ENCODE results near the gene WSCD2. TPM values are rescaled to one million over a fixed set of nuclear protein-coding genes. Genes with fewer than 3 reads are reported as not detected.

Gene WSCD2
- total RNA-seq, 3 donors from 2014 or later, result 0.53 to 2.0 (median 0.72) TPM

DNA sequence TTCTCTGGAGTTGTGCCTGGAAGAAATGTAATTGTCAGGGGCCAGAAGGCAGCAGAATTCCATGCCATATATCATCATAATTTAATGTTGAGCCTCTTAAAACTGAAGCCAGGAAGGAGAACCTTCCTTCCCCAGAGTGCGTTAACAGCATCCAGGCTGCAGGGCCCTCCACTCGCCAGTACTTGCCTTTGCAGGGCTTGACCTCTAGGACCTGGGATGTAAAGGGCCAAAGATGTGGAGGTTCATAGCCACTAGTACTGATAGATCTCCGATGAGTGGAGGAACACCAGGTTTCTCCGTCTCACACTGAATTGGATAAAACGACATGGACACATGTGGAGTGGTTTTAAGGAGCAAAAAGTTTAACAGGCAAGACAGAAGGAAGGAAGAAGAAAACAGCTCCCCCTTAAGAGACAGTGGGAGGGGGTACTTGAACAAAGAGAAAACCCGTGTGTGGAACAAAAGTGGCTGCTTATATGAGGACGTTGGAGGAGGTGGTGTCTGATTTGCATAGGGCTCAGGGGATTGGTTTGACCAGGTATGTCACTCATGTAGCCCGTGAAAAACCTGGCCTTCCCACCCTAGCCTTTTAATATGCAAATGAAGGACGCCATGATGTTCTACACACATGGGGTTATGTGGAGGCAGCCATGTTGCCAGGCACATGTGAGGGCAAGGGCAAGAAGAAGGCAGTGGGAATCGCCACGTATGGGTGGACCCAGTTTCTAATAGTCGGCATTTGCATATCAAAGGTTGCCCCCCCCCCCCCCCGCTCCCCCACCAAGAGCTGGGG is 38.8 kb upstream of the WSCD2 start:
- intact Hi-C loops (cut with DNase I, micrococcal nuclease), result no loop called here
- DNase-seq (no peak), ATAC-seq (no peak)
- H3K4me1 ChIP-seq (ENCODE audit: low read depth), result no peaks in the 10 kb centered on the region
- TF ChIP-seq, protein P1, sequence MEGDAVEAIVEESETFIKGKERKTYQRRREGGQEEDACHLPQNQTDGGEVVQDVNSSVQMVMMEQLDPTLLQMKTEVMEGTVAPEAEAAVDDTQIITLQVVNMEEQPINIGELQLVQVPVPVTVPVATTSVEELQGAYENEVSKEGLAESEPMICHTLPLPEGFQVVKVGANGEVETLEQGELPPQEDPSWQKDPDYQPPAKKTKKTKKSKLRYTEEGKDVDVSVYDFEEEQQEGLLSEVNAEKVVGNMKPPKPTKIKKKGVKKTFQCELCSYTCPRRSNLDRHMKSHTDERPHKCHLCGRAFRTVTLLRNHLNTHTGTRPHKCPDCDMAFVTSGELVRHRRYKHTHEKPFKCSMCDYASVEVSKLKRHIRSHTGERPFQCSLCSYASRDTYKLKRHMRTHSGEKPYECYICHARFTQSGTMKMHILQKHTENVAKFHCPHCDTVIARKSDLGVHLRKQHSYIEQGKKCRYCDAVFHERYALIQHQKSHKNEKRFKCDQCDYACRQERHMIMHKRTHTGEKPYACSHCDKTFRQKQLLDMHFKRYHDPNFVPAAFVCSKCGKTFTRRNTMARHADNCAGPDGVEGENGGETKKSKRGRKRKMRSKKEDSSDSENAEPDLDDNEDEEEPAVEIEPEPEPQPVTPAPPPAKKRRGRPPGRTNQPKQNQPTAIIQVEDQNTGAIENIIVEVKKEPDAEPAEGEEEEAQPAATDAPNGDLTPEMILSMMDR (IDR thresholded peaks at IDR 0.05), result no peak
- peaks cover 3% of the 10 kb centered on the region for H3K9me3 ChIP-seq
- H3K4me3 ChIP-seq, result no peak overlapping the region
- H3K36me3 ChIP-seq (ENCODE audit: low read depth), result no peaks in the 10 kb centered on the region

DNA sequence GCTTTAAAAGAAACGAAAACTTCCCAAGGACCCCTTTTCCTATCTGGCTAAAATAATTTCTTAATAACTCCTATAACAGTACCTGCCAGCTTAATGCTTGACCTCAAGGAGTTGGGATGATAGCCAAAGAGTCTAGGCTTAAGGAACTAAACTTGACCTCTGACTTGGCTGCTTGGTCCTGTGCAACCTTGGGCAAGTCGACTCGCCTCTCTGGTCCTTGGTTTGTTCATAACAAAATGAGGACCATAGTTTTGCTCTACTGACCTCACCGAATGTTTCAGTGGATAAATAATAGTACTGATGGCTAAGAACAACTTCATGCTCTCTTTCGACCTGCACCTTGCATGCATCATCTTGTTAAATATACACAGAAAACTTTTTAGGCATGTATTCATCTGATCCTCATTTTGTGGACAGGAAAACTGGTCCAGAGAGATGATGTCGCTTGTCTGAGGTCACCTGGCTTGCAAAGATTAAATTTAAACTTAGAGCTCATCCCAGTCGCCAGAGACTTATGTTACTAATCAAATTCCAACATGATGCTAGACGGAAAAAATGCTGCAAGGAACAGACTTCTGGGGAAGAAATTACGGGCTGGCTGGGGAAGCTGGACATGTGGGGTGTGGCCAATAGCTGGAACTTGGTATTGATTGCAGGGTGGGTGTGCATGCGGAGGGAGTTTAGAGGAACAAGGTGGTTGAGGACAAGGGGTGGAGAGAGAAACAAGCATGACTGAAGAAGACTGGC is 38.0 kb upstream of the WSCD2 start:
- no peak for DNase-seq
- Histone ChIP-seq H3K4me1 (ENCODE audit: low read depth) (no peaks in the 10 kb centered on the region), H3K4me3 (no peak overlapping the region), H3K36me3 (ENCODE audit: low read depth) (no peaks in the 10 kb centered on the region), H3K9me3 (peaks cover 3% of the 10 kb centered on the region)
- ATAC-seq, result no peak
- intact Hi-C loops (cut with DNase I, micrococcal nuclease), result no loop called here
- TF ChIP-seq, protein P1 (IDR thresholded peaks at IDR 0.05), result no peak

DNA sequence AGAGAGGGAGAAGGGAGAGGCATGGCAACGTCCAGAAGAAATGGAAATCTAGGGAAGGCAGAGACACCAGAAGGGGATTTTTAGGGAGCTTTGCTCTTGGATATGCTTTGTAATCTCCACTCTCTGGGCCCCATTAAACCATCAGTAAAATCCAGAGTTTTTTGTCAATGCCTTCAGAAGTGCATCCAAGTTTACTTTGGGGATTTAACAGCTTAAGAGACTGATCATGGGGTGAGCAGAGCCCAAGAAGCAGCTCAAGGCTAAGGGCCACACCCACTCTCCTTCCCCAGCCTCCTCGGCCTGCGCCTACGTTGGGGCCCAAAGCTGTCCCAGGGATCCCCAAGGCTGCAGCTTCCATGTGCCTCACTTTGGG is 37.4 kb upstream of the WSCD2 start:
- no peak for DNase-seq
- intact Hi-C loops (cut with DNase I, micrococcal nuclease), result no loop called here
- Histone ChIP-seq H3K36me3 (ENCODE audit: low read depth) (no peaks in the 10 kb centered on the region), H3K4me1 (ENCODE audit: low read depth) (no peaks in the 10 kb centered on the region), H3K9me3 (peaks cover 3% of the 10 kb centered on the region), H3K4me3 (no peak overlapping the region)
- ATAC-seq, result no peak
- TF ChIP-seq, protein P1 (IDR thresholded peaks at IDR 0.05), result no peak

DNA sequence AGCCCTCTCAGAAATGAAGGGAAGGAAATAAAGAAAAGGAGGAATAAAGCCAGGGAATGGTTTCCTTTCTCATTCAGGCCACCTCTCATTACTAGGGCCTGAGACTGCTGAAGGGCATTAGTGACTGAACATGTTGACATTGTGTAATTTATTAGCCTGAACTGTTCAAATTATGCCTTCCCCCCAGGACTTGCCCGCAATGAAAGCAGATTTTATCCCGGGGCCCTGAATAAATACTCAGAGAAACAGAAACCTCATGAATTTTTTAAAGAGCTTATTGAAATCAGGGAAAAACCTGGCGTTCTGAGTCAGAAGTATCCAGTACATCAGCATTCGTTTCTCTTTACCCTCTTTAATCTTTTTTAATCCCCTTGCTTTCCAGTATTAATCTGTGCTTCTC is 35.9 kb upstream of the WSCD2 start:
- ATAC-seq (no peak), DNase-seq (no peak)
- Histone ChIP-seq H3K36me3 (ENCODE audit: low read depth) (no peaks in the 10 kb centered on the region), H3K4me1 (ENCODE audit: low read depth) (no peaks in the 10 kb centered on the region), H3K9me3 (no peaks in the 10 kb centered on the region), H3K4me3 (no peak overlapping the region)
- TF ChIP-seq, protein P1 (IDR thresholded peaks at IDR 0.05), result no peak
- intact Hi-C loops (cut with DNase I, micrococcal nuclease), result no loop called here

DNA sequence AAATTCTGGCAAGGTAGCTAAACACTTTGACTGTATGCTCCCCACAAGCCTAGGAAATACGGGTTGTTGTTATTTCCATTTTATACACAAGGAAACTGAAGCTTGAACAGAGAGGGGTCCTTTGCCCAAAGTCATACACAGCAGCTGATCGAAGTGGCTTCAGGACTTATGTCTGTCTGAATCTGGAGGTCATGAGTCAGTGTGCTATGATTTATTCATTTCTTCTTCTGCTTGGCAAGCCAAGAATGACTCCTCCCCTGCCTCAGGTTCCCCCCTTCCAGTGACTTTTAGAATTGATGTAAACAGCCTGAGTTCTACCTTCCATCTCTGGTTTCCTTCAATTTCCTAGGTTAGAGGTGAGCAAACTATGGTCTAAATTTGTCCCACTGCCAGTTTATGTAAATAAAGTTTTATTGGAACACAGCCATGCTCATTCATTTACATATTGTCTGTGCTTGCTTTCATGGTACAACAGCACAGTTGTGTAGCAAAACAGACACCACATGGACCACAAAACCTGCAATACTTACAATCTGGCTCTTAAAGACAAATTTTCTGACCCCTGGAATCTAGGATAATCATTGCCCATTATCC is 34.9 kb upstream of the WSCD2 start:
- Histone ChIP-seq H3K4me3 (no peak overlapping the region), H3K36me3 (ENCODE audit: low read depth) (no peaks in the 10 kb centered on the region), H3K4me1 (ENCODE audit: low read depth) (no peaks in the 10 kb centered on the region), H3K9me3 (no peaks in the 10 kb centered on the region)
- intact Hi-C loops (cut with DNase I, micrococcal nuclease), result no loop called here
- DNase-seq (no peak), ATAC-seq (no peak)
- TF ChIP-seq, protein P1 (IDR thresholded peaks at IDR 0.05), result no peak

Data from mucosa of descending colon (tissue), 3 donors.